ENCODE measurements around the gene SP7. TPM values are rescaled to one million over a fixed set of nuclear protein-coding genes. Genes with fewer than 3 reads are reported as not detected.

Gene SP7
- total RNA-seq, 1 experiment from 2014 or later, result not detected

GRCh38 chr12:53308276-53308675 lies 27.9 kb downstream of the SP7 start:
- no peaks in the 10 kb centered on the region; the same call in 1 of the 2 replicates for H3F3A ChIP-seq (ENCODE audit: insufficient read depth, low read depth)
- H3K79me2 ChIP-seq (ENCODE audit: low read depth), result no peaks in the 10 kb centered on the region
- intact Hi-C loops (cut with micrococcal nuclease; ENCODE audit: unreplicated experiment), result no loop called here
- H3K9me2 ChIP-seq (ENCODE audit: insufficient read depth), result no peaks in the 10 kb centered on the region
- H2AFZ ChIP-seq, result no peak overlapping the region
- no peaks in the 10 kb centered on the region for H3K27me3 ChIP-seq (ENCODE audit: insufficient read depth, low read depth)
- CTCF ChIA-PET, result no interaction called here
- BruUV-seq (replicated peaks), result no TSS peak
- no peak for TF ChIP-seq EZH2 (IDR thresholded peaks at IDR 0.05; ENCODE audit: low read depth)
- no peak for TF ChIP-seq CTCF (conservative IDR thresholded peaks at IDR 0.05)
- no peaks in the 10 kb centered on the region for H4K20me1 ChIP-seq (ENCODE audit: insufficient read depth)
- no peak overlapping the region for H3K4me3 ChIP-seq
- H3K9me3 ChIP-seq (ENCODE audit: insufficient read depth, low read depth), result no peaks in the 10 kb centered on the region
- DNase-seq, result no peak
- H3K4me1 ChIP-seq (replicated peaks; ENCODE audit: insufficient read depth), result no peaks in the 10 kb centered on the region
- peaks cover 3% of the 10 kb centered on the region; the same call in 1 of the 2 replicates for H3K36me3 ChIP-seq (ENCODE audit: low read depth)
- POLR2A ChIA-PET (ENCODE audit: unreplicated experiment), result no interaction called here
- H3K4me2 ChIP-seq, result no peak overlapping the region
- H3K27ac ChIP-seq, result no peak overlapping the region

DNA sequence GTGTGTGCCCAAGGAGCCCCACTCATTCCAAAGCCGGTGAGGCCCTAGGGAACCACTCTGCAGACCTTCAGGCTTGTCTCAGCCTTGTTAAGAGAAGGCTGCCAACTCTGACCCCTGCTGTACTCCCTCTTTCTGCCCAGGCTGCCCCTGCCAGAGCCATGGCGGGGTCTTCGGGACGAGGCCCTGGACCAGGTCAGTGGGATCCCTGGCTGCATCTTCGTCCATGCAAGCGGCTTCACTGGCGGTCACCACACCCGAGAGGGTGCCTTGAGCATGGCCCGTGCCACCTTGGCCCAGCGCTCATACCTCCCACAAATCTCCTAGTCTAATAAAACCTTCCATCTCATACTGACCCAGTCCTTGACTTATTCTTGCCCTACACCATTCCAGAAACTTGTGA lies 29.3 kb downstream of the SP7 start:
- Histone ChIP-seq H3K36me3 (ENCODE audit: low read depth) (peaks cover 3% of the 10 kb centered on the region; the same call in 1 of the 2 replicates), H3K27me3 (ENCODE audit: insufficient read depth, low read depth) (no peaks in the 10 kb centered on the region)
- intact Hi-C loops (cut with micrococcal nuclease; ENCODE audit: unreplicated experiment), result no loop called here

GRCh38 chr12:53302903-53303302 lies 33.3 kb downstream of the SP7 start:
- Histone ChIP-seq H3K4me3 (no peak overlapping the region), H3F3A (ENCODE audit: insufficient read depth, low read depth) (peaks cover 31% of the 10 kb centered on the region), H3K79me2 (ENCODE audit: low read depth) (peaks cover 34% of the 10 kb centered on the region), H3K9me3 (ENCODE audit: insufficient read depth, low read depth) (no peaks in the 10 kb centered on the region), H3K27ac (no peak overlapping the region), H2AFZ (no peak overlapping the region), H3K27me3 (ENCODE audit: insufficient read depth, low read depth) (no peaks in the 10 kb centered on the region), H3K9me2 (ENCODE audit: insufficient read depth) (no peaks in the 10 kb centered on the region), H3K4me1 (replicated peaks; ENCODE audit: insufficient read depth) (peaks cover 28% of the 10 kb centered on the region), H3K36me3 (ENCODE audit: low read depth) (peaks cover 11% of the 10 kb centered on the region), H3K4me2 (no peak overlapping the region), H4K20me1 (ENCODE audit: insufficient read depth) (no peaks in the 10 kb centered on the region)
- CTCF ChIA-PET, result no interaction called here
- intact Hi-C loops (cut with micrococcal nuclease; ENCODE audit: unreplicated experiment), result no loop called here
- DNase-seq, result no peak
- no TSS peak for BruUV-seq (replicated peaks)
- TF ChIP-seq EZH2 (IDR thresholded peaks at IDR 0.05; ENCODE audit: low read depth) (no peak), CTCF (conservative IDR thresholded peaks at IDR 0.05) (no peak)
- POLR2A ChIA-PET (ENCODE audit: unreplicated experiment), result no interaction called here

More for the DNA sequence above, 29.3 kb downstream of the SP7 start:
- no peak overlapping the region for H3K27ac ChIP-seq
- no peaks in the 10 kb centered on the region for H3K9me3 ChIP-seq (ENCODE audit: insufficient read depth, low read depth)
- no peaks in the 10 kb centered on the region for H4K20me1 ChIP-seq (ENCODE audit: insufficient read depth)
- peaks cover 2% of the 10 kb centered on the region; the same call in 1 of the 2 replicates for H3F3A ChIP-seq (ENCODE audit: insufficient read depth, low read depth)
- TF ChIP-seq CTCF (conservative IDR thresholded peaks at IDR 0.05) (no peak), EZH2 (IDR thresholded peaks at IDR 0.05; ENCODE audit: low read depth) (no peak)
- no peak overlapping the region for H2AFZ ChIP-seq
- no peaks in the 10 kb centered on the region for H3K9me2 ChIP-seq (ENCODE audit: insufficient read depth)
- H3K4me3 ChIP-seq, result no peak overlapping the region
- H3K79me2 ChIP-seq (ENCODE audit: low read depth), result peaks cover 14% of the 10 kb centered on the region
- H3K4me2 ChIP-seq, result no peak overlapping the region
- ChIA-PET POLR2A (ENCODE audit: unreplicated experiment) (no interaction called here), CTCF (no interaction called here)
- no peaks in the 10 kb centered on the region for H3K4me1 ChIP-seq (replicated peaks; ENCODE audit: insufficient read depth)
- DNase-seq, result no peak
- BruUV-seq (replicated peaks), result no TSS peak

Data from PC-9 (cell line).